Mononuclear cell (primary cell): Measurements from ENCODE around the gene IKZF1. TPM values are rescaled to one million over a fixed set of nuclear protein-coding genes. Genes with fewer than 3 reads are reported as not detected.
"Not testable (repeated sequence)": the region's sequence is repeated elsewhere in the genome, so short reads cannot be mapped to it uniquely, and the experiment has no call there.

Experiments used
- H3K27me3 ChIP-seq: 2 replicates; pipeline ENCODE4 v1.6.0; 2011; ENCODE audit warnings: low read length, control low read depth; ENCODE audit not compliant: insufficient read depth
- H3K4me1 ChIP-seq: 2 replicates; pipeline ENCODE4 v1.5.1; 2011; ENCODE audit warnings: mild to moderate bottlenecking, low read length, control low read depth; ENCODE audit not compliant: insufficient read depth
- H3K4me3 ChIP-seq: 2 replicates; pipeline ENCODE4 v1.5.1; 2011; ENCODE audit warnings: mild to moderate bottlenecking, low read length, moderate library complexity
- H3K9me3 ChIP-seq: 2 replicates; pipeline ENCODE4 v1.5.1; 2011; ENCODE audit warnings: low read depth, mild to moderate bottlenecking, control low read depth, low read length
- total RNA-seq: library from RNA; depleted of rRNA; stranded (reverse); fragments of >200 nt; gene quantifications from one replicate; pipeline ENCODE4 v1.2.3, GENCODE V29; 2012

The IKZF1 gene
- total RNA-seq, 1 donor: 231 TPM

GRCh38 chr7:50332241-50333165 is 28.0 kb downstream of the IKZF1 start:
- Histone ChIP-seq H3K9me3 (no peaks in the 10 kb centered on the region), H3K4me3 (no peak overlapping the region), H3K4me1 (peaks cover 93% of the 10 kb centered on the region), H3K27me3 (no peaks in the 10 kb centered on the region)

- H3K4me1 ChIP-seq: peaks cover 95% of the 10 kb centered on the region
- no peaks in the 10 kb centered on the region for H3K27me3 ChIP-seq
- no peak overlapping the region for H3K4me3 ChIP-seq
- H3K9me3 ChIP-seq: no peaks in the 10 kb centered on the region
Observed at GRCh38 chr7:50333221-50333651, 28.7 kb downstream of the IKZF1 start.

- no peak overlapping the region for H3K4me3 ChIP-seq
- H3K9me3 ChIP-seq: no peaks in the 10 kb centered on the region
- no peaks in the 10 kb centered on the region for H3K27me3 ChIP-seq
- H3K4me1 ChIP-seq: peaks cover 98% of the 10 kb centered on the region
Observed at GRCh38 chr7:50334341-50334994, 30.0 kb downstream of the IKZF1 start.

GRCh38 chr7:50335230-50335794 is 30.8 kb downstream of the IKZF1 start:
- H3K4me1 ChIP-seq: peaks cover 98% of the 10 kb centered on the region
- H3K9me3 ChIP-seq: no peaks in the 10 kb centered on the region
- H3K27me3 ChIP-seq: no peaks in the 10 kb centered on the region
- H3K4me3 ChIP-seq: no peak overlapping the region

- no peaks in the 10 kb centered on the region for H3K27me3 ChIP-seq
- H3K4me3 ChIP-seq: no peak overlapping the region
- H3K4me1 ChIP-seq: peaks cover 96% of the 10 kb centered on the region
- no peaks in the 10 kb centered on the region for H3K9me3 ChIP-seq
Observed at GRCh38 chr7:50335795-50336754, 31.6 kb downstream of the IKZF1 start.

- Histone ChIP-seq H3K9me3 (no peaks in the 10 kb centered on the region), H3K4me3 (no peak overlapping the region), H3K4me1 (peaks cover 95% of the 10 kb centered on the region), H3K27me3 (no peaks in the 10 kb centered on the region)
Observed at GRCh38 chr7:50336894-50337703, 32.6 kb downstream of the IKZF1 start.

- not testable (repeated sequence) for H3K9me3 ChIP-seq, H3K4me3 ChIP-seq, H3K27me3 ChIP-seq
- H3K4me1 ChIP-seq: peaks cover 92% of the 10 kb centered on the region
Observed at GRCh38 chr7:50339472-50339871, 35.0 kb downstream of the IKZF1 start.

- H3K4me3 ChIP-seq: no peak overlapping the region
- no peaks in the 10 kb centered on the region for H3K27me3 ChIP-seq
- H3K4me1 ChIP-seq: peaks cover 88% of the 10 kb centered on the region
- H3K9me3 ChIP-seq: no peaks in the 10 kb centered on the region
Observed at GRCh38 chr7:50339990-50340500, 35.5 kb downstream of the IKZF1 start.

GRCh38 chr7:50341724-50342123 is 37.2 kb downstream of the IKZF1 start:
- H3K27me3 ChIP-seq: no peaks in the 10 kb centered on the region
- H3K4me3 ChIP-seq: no peak overlapping the region
- H3K4me1 ChIP-seq: peaks cover 88% of the 10 kb centered on the region
- no peaks in the 10 kb centered on the region for H3K9me3 ChIP-seq

GRCh38 chr7:50342616-50343114 is 38.1 kb downstream of the IKZF1 start:
- H3K4me3 ChIP-seq: no peak overlapping the region
- no peaks in the 10 kb centered on the region for H3K27me3 ChIP-seq
- peaks cover 88% of the 10 kb centered on the region for H3K4me1 ChIP-seq

GRCh38 chr7:50346545-50347497 is 42.3 kb downstream of the IKZF1 start:
- H3K27me3 ChIP-seq: no peaks in the 10 kb centered on the region
- H3K4me3 ChIP-seq: no peak overlapping the region
- H3K9me3 ChIP-seq: no peaks in the 10 kb centered on the region
- H3K4me1 ChIP-seq: peaks cover 87% of the 10 kb centered on the region

More at GRCh38 chr7:50342616-50343114, 38.1 kb downstream of the IKZF1 start:
- H3K9me3 ChIP-seq: no peaks in the 10 kb centered on the region

- H3K9me3 ChIP-seq: no peaks in the 10 kb centered on the region
- no peaks in the 10 kb centered on the region for H3K27me3 ChIP-seq
- peaks cover 87% of the 10 kb centered on the region for H3K4me1 ChIP-seq
- H3K4me3 ChIP-seq: no peak overlapping the region
Observed at GRCh38 chr7:50347693-50348092, 43.2 kb downstream of the IKZF1 start.
